NCI-H226 (cell line): ENCODE results near the gene PNPLA4.

Source experiments
- DNase-seq: peaks from one replicate; pipeline ENCODE4 v3.0.0-alpha.2; 2015

The PNPLA4 gene

GRCh38 chrX:7852166-7852565, 75.0 kb downstream of the PNPLA4 start:
- DNase-seq = no peak
